Lung (tissue), 12 donors: ENCODE results near the gene METTL16. TPM values are rescaled to one million over a fixed set of nuclear protein-coding genes. Genes with fewer than 3 reads are reported as not detected.
"Not testable (repeated sequence)": the region's sequence is repeated elsewhere in the genome, so short reads cannot be mapped to it uniquely, and the experiment has no call there.

Experiments
- ATAC-seq: fragments of 200-7000 bp; cut with Tn5 transposase; one replicate; pipeline ENCODE4 v1.9.1; 2020; ENCODE audit warnings: moderate number of reproducible peaks; ENCODE audit not compliant: insufficient read depth, low FRiP score
- DNase-seq, 3 donors: peaks; one replicate each; pipeline ENCODE4 v3.0.0-alpha.2; 2013 to 2017
- H3K27ac ChIP-seq, 2 donors: one replicate each; pipeline ENCODE4 v1.5.1; 2013; ENCODE audit warnings: mild to moderate bottlenecking in 2 of 2, moderate library complexity in 2 of 2, control low read depth in 1 of 2, inconsistent platforms in 1 of 2, low read depth in 1 of 2, low read length in 1 of 2
- H3K27me3 ChIP-seq, 3 donors: one replicate each; pipeline ENCODE4 v1.5.1; 2013; ENCODE audit warnings: low read length in 2 of 3; ENCODE audit not compliant: control insufficient read depth in 3 of 3, insufficient read depth in 3 of 3
- H3K36me3 ChIP-seq, 4 donors: one replicate each; pipeline ENCODE4 v1.5.1; 2013; ENCODE audit warnings: low read length in 4 of 4, mild to moderate bottlenecking in 1 of 4, moderate library complexity in 1 of 4; ENCODE audit not compliant: control insufficient read depth in 4 of 4, insufficient read depth in 4 of 4
- H3K4me1 ChIP-seq, 5 donors: one replicate each; pipeline ENCODE4 v1.5.1; 2013; ENCODE audit warnings: low read length in 5 of 5, mild to moderate bottlenecking in 2 of 5, moderate library complexity in 1 of 5; ENCODE audit not compliant: control insufficient read depth in 5 of 5, insufficient read depth in 5 of 5
- H3K4me3 ChIP-seq: one replicate; pipeline ENCODE4 v1.5.1; 2013; ENCODE audit warnings: mild to moderate bottlenecking, control low read depth, moderate library complexity
- H3K9ac ChIP-seq, 2 donors: one replicate each; pipeline ENCODE4 v1.5.1; 2013; ENCODE audit warnings: low read length in 2 of 2, control low read depth in 1 of 2; ENCODE audit not compliant: insufficient read depth in 1 of 2
- H3K9me3 ChIP-seq, 4 donors: one replicate each; pipeline ENCODE4 v1.5.1; 2013; ENCODE audit warnings: low read length in 3 of 4, mild to moderate bottlenecking in 1 of 4, moderate library complexity in 1 of 4; ENCODE audit not compliant: control insufficient read depth in 4 of 4, insufficient read depth in 3 of 4
- WGBS, 2 donors: extraction: QIAGEN DNeasy Blood & Tissue Kit; methylation state at CpG; one replicate each; pipeline ENCODE4 v1.1.7; 2013; 5-methylcytosine and 5-hydroxymethylcytosine counted together
- polyA plus RNA-seq, 2 donors: library from polyadenylated mRNA; stranded (reverse); fragments of 200-250 nt; gene quantifications; one replicate each; pipeline ENCODE4 v1.2.1, GENCODE V29; 2013
- total RNA-seq, 2 donors: library from RNA; depleted of rRNA in 1 of 2; stranded (reverse); fragments of >200 nt in 1 of 2; gene quantifications; one replicate each; pipeline ENCODE4 v1.2.1, GENCODE V29; 2014 to 2021
- TF ChIP-seq, protein P1 (sequence below): IDR thresholded peaks from 2 replicates; pipeline ENCODE4 v1.5.1; 2012; ENCODE audit warnings: mild to moderate bottlenecking; ENCODE audit errors: control extremely low read depth, extremely low read depth
- donor health status: control.
- donor health status: control.
- donor health status: Bipolar disorder and iron deficiency.
- donor health status: healthy.
- donor health status: DM: yes; HTN: yes; CAD: no.

The METTL16 gene
- total and polyA plus RNA-seq, 4 donors = 12.1 to 36.1 (median 29.8) TPM

DNA sequence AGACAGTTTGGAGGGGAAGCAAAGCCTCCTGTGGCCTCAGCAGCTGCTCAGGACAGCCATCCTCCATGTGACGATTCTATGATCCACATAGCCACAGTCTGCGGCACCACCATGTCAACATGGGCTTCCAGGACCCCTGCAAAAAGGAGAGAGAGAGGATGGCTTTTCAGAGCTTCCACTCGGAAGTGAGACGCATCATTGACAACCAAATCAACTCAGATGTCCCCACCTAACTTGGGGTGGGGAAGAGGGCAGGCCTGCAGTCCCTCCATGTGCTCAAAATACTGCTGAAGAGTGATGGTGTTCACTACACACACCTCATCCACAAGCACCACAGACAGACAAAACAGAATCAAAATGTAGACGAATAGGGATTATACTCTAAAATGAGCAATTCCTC, 5.9 kb upstream of the METTL16 start:
- Histone ChIP-seq H3K27ac (no peak overlapping the region), H3K4me3 (no peak overlapping the region), H3K9me3 (no peaks in the 10 kb centered on the region), H3K4me1 (peaks cover 0 to 1% (median 0%) of the 10 kb centered on the region in 5 donors), H3K36me3 (no peaks in the 10 kb centered on the region), H3K27me3 (no peaks in the 10 kb centered on the region), H3K9ac (no peak overlapping the region)
- DNase-seq (no peak), ATAC-seq (no peak)
- TF ChIP-seq, protein P1, sequence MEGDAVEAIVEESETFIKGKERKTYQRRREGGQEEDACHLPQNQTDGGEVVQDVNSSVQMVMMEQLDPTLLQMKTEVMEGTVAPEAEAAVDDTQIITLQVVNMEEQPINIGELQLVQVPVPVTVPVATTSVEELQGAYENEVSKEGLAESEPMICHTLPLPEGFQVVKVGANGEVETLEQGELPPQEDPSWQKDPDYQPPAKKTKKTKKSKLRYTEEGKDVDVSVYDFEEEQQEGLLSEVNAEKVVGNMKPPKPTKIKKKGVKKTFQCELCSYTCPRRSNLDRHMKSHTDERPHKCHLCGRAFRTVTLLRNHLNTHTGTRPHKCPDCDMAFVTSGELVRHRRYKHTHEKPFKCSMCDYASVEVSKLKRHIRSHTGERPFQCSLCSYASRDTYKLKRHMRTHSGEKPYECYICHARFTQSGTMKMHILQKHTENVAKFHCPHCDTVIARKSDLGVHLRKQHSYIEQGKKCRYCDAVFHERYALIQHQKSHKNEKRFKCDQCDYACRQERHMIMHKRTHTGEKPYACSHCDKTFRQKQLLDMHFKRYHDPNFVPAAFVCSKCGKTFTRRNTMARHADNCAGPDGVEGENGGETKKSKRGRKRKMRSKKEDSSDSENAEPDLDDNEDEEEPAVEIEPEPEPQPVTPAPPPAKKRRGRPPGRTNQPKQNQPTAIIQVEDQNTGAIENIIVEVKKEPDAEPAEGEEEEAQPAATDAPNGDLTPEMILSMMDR = no peak
- 86 to 94% methylated on average over 5 of the region's 5 CpGs for WGBS, 2 donors

DNA sequence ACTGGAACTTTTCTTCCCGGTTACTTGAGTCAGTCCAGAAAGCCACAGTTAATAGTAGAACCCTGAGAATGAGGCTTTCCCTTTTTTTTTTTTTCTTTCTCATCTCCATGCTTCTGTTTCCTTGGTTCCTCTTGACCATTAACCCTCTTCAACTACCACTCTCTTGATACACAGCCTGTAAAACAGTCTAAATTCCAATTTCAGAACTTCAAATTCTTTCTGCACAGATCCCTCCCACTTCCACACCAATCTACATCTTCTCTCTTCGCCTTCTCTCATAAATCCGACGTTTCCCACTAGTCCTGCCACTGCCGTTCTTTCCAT, 588 bp downstream of the METTL16 start:
- peaks cover 0 to 20% (median 4%) of the 10 kb centered on the region in 5 donors for H3K4me1 ChIP-seq
- ATAC-seq (no peak), DNase-seq (no peak)
- 0 to 1% methylated on average over 5 of the region's 5 CpGs for WGBS, 2 donors
- H3K4me3 ChIP-seq = peak overlapping the region; percentile 59
- no peaks in the 10 kb centered on the region for H3K27me3 ChIP-seq
- H3K36me3 ChIP-seq = no peaks in the 10 kb centered on the region
- TF ChIP-seq, protein P1 = no peak
- no peaks in the 10 kb centered on the region for H3K9me3 ChIP-seq
- H3K9ac ChIP-seq = peak overlapping the region; percentile 86 to 98
- peak overlapping the region; percentile 75 to 85 for H3K27ac ChIP-seq

DNA sequence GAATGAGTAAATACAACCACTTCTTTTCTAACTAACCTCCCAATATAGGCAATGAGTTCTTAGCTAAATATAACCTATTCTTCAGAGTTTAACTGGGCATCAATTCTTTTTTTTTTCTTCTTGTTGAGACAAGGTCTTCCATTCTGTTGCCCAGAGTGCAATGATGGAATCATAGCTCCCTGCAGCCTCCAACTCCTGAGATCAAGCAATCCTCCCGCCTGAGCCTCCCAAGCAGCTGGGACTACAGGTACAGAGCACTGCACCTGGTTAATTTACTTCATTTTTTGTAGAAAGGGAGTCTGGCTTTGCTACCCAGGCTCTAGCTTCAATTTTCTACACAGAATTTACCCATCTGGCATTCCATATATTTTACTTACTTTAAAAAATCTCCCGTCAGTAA, 1.1 kb downstream of the METTL16 start:
- Histone ChIP-seq H3K4me3 (peak overlapping the region; percentile 45), H3K9ac (peak overlapping the region; percentile 86 to 98), H3K9me3 (no peaks in the 10 kb centered on the region), H3K27me3 (no peaks in the 10 kb centered on the region), H3K4me1 (peaks cover 0 to 20% (median 4%) of the 10 kb centered on the region in 5 donors), H3K36me3 (no peaks in the 10 kb centered on the region), H3K27ac (peak overlapping the region in 1 of 2 donors; percentile 48)
- no peak for DNase-seq
- WGBS, 2 donors = 61% methylated on average over 2 of the region's 2 CpGs
- TF ChIP-seq, protein P1 = no peak
- ATAC-seq = no peak

- H3K36me3 ChIP-seq = no peaks in the 10 kb centered on the region
- no peak overlapping the region for H3K27ac ChIP-seq
- no peak for DNase-seq
- ATAC-seq = no peak
- no peak overlapping the region for H3K4me3 ChIP-seq
- H3K9me3 ChIP-seq = no peaks in the 10 kb centered on the region
- TF ChIP-seq, protein P1 = no peak
- H3K27me3 ChIP-seq = no peaks in the 10 kb centered on the region
- H3K9ac ChIP-seq = no peak overlapping the region
- 67 to 100% methylated on average over 1 of the region's 1 CpG for WGBS, 2 donors
- peaks cover 0 to 23% (median 4%) of the 10 kb centered on the region in 5 donors for H3K4me1 ChIP-seq
Measured at GRCh38 chr17:2508035-2508434, 3.7 kb downstream of the METTL16 start.

DNA sequence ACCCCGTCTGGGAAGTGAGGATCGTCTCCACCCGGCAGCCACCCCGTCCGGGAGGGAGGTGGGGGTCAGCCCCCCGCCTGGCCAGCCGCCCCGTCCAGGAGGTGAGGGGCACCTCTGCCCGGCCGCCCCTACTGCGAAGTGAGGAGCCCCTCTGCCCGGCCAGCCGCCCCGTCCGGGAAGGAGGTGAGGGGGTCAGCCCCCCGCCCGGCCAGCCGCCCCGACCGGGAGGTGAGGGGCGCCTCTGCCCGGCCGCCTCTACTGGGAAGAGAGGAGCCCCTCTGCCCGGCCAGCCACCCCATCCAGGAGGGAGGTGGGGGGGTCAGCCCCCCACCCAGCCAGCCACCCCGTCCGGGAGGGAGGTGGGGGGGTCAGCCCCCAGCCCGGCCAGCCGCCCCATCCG, 4.7 kb downstream of the METTL16 start:
- ATAC-seq, H3K9me3 ChIP-seq, H3K9ac ChIP-seq, H3K27me3 ChIP-seq, H3K4me3 ChIP-seq, DNase-seq, H3K36me3 ChIP-seq, H3K27ac ChIP-seq: not testable (repeated sequence)
- 97 to 98% methylated on average over 17 to 29 of the region's 29 CpGs for WGBS, 2 donors
- H3K4me1 ChIP-seq = peaks cover 0 to 23% (median 4%) of the 10 kb centered on the region in 5 donors
